ENCODE measurements around the gene NUP98. TPM values are rescaled to one million over a fixed set of nuclear protein-coding genes. Genes with fewer than 3 reads are reported as not detected.
A peak's percentile ranks its signal among the peaks of the same experiment; 100 is the strongest.

NUP98 gene
- total RNA-seq, 2 experiments from 2014 or later: 161 to 186 TPM

GRCh38 chr11:3827434-3828186, 30.3 kb upstream of the NUP98 start:
- CTCF ChIA-PET: interaction anchor here (2.4 kb wide), 1 partner anchor 14 kb away, joined by 9 read pairs; the partner anchor contains the start of gene RHOG

DNA sequence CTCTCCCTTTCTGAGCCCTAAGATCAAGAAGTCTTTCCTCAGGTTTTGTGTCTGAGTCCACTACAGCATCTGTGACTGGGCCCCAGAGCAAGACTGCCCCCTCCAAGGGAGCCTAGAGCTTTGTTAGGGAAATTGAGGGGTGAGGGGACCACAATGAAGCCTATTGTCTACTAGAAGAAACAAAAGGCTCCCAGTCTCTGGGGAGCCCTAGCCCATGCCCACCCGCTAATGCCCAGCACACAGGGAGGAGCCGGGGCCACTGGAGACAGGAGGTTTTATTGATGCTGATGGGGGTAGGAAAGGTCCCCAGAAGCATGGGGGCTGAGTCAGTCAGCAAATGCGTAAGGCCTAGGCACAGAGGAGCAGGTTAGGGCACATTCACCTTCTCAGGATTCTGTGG, 29.4 kb upstream of the NUP98 start:
- peaks cover 46% of the 10 kb centered on the region for H3K4me1 ChIP-seq (ENCODE audit: insufficient read depth, low read length)
- CTCF ChIA-PET: no interaction called here
- H3K27ac ChIP-seq (ENCODE audit: low read depth in 1 of 2, low read length in 2 of 2): peak overlapping the region in 1 of 2 donors; percentile 19
- peaks cover 54% of the 10 kb centered on the region for H3K4me1 Mint-ChIP-seq (ENCODE audit: low read depth)
- TF ChIP-seq, protein P1, sequence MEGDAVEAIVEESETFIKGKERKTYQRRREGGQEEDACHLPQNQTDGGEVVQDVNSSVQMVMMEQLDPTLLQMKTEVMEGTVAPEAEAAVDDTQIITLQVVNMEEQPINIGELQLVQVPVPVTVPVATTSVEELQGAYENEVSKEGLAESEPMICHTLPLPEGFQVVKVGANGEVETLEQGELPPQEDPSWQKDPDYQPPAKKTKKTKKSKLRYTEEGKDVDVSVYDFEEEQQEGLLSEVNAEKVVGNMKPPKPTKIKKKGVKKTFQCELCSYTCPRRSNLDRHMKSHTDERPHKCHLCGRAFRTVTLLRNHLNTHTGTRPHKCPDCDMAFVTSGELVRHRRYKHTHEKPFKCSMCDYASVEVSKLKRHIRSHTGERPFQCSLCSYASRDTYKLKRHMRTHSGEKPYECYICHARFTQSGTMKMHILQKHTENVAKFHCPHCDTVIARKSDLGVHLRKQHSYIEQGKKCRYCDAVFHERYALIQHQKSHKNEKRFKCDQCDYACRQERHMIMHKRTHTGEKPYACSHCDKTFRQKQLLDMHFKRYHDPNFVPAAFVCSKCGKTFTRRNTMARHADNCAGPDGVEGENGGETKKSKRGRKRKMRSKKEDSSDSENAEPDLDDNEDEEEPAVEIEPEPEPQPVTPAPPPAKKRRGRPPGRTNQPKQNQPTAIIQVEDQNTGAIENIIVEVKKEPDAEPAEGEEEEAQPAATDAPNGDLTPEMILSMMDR (IDR thresholded peaks at IDR 0.05): no peak
- POLR2A ChIA-PET: interaction anchor here (1.4 to 1.6 kb wide), 2 partner anchors 12 to 14 kb away, joined by 7 to 10 read pairs; partner anchors contain the start of gene RHOG
- no peaks in the 10 kb centered on the region for H3K9me3 ChIP-seq (ENCODE audit: control insufficient read depth in 1 of 2, insufficient read depth in 1 of 2, low read length in 2 of 2)
- H3K4me3 ChIP-seq (ENCODE audit: low read length): no peak overlapping the region
- ATAC-seq (ENCODE audit: poor library complexity) (no peak), DNase-seq (no peak)
- H3K27me3 ChIP-seq (ENCODE audit: control insufficient read depth in 1 of 2, insufficient read depth in 2 of 2, low read length in 2 of 2): no peaks in the 10 kb centered on the region
- H3K36me3 ChIP-seq (ENCODE audit: insufficient read depth, low read length): peaks cover 60% of the 10 kb centered on the region
- no peak overlapping the region for H3K4me3 Mint-ChIP-seq
- no peaks in the 10 kb centered on the region for H3K27me3 Mint-ChIP-seq
- H3K9me3 Mint-ChIP-seq: no peaks in the 10 kb centered on the region
- peaks cover 70% of the 10 kb centered on the region for H3K36me3 Mint-ChIP-seq (ENCODE audit: low read depth)
- intact Hi-C loops (cut with DNase I, micrococcal nuclease): no loop called here
- peak overlapping the region; percentile 77 for H3K27ac Mint-ChIP-seq

More at GRCh38 chr11:3827434-3828186, 30.3 kb upstream of the NUP98 start:
- peak overlapping the region; percentile 95 for H3K27ac Mint-ChIP-seq
- DNase-seq (peak in 1 of 14 experiments; percentile 21), ATAC-seq (ENCODE audit: poor library complexity) (no peak)
- H3K4me1 ChIP-seq (ENCODE audit: insufficient read depth, low read length): peaks cover 55% of the 10 kb centered on the region
- H3K27ac ChIP-seq (ENCODE audit: low read depth in 1 of 2, low read length in 2 of 2): peak overlapping the region in 1 of 2 donors; percentile 19
- no peaks in the 10 kb centered on the region for H3K27me3 ChIP-seq (ENCODE audit: control insufficient read depth in 1 of 2, insufficient read depth in 2 of 2, low read length in 2 of 2)
- peaks cover 65% of the 10 kb centered on the region for H3K36me3 ChIP-seq (ENCODE audit: insufficient read depth, low read length)
- POLR2A ChIA-PET: interaction anchor here (1.4 to 1.6 kb wide), 2 partner anchors 11 to 14 kb away, joined by 7 to 10 read pairs; partner anchors contain the start of gene RHOG
- TF ChIP-seq, protein P1 (IDR thresholded peaks at IDR 0.05): no peak
- H3K4me1 Mint-ChIP-seq (ENCODE audit: low read depth): peaks cover 63% of the 10 kb centered on the region
- no peak overlapping the region for H3K4me3 ChIP-seq (ENCODE audit: low read length)
- intact Hi-C loops (cut with DNase I, micrococcal nuclease): no loop called here
- H3K9me3 Mint-ChIP-seq: no peaks in the 10 kb centered on the region
- H3K27me3 Mint-ChIP-seq: no peaks in the 10 kb centered on the region
- H3K9me3 ChIP-seq (ENCODE audit: control insufficient read depth in 1 of 2, insufficient read depth in 1 of 2, low read length in 2 of 2): no peaks in the 10 kb centered on the region
- H3K36me3 Mint-ChIP-seq (ENCODE audit: low read depth): peaks cover 79% of the 10 kb centered on the region
- H3K4me3 Mint-ChIP-seq: no peak overlapping the region

- DNase-seq: peak in 1 of 14 experiments; percentile 16
- peak overlapping the region; percentile 77 for H3K27ac Mint-ChIP-seq
- no peak for ATAC-seq (ENCODE audit: poor library complexity)
- peaks cover 49% of the 10 kb centered on the region for H3K36me3 ChIP-seq (ENCODE audit: insufficient read depth, low read length)
- H3K27me3 ChIP-seq (ENCODE audit: control insufficient read depth in 1 of 2, insufficient read depth in 2 of 2, low read length in 2 of 2): no peaks in the 10 kb centered on the region
- ChIA-PET POLR2A (interaction anchor here (1.0 to 1.7 kb wide), 6 partner anchors 12 to 34 kb away, joined by 3 to 15 read pairs (median 6); partner anchors contain the start of gene RHOG), CTCF (interaction anchor here (0.6 to 2.1 kb wide), 11 partner anchors 8 to 247 kb away, joined by 3 to 10 read pairs (median 4); partner anchors contain the start of genes RHOG and STIM1)
- H3K4me1 ChIP-seq (ENCODE audit: insufficient read depth, low read length): peaks cover 35% of the 10 kb centered on the region
- H3K36me3 Mint-ChIP-seq (ENCODE audit: low read depth): peaks cover 59% of the 10 kb centered on the region
- H3K27me3 Mint-ChIP-seq: no peaks in the 10 kb centered on the region
- intact Hi-C loops (cut with DNase I, micrococcal nuclease): loop anchor here (1.0 to 2.0 kb wide), 2 partner anchors 13 to 243 kb away; no protein-coding TSS in a partner anchor
- TF ChIP-seq, protein P1 (IDR thresholded peaks at IDR 0.05): no peak
- no peak overlapping the region for H3K4me3 Mint-ChIP-seq
- no peak overlapping the region for H3K4me3 ChIP-seq (ENCODE audit: low read length)
- peak overlapping the region in 1 of 2 donors; percentile 4 for H3K27ac ChIP-seq (ENCODE audit: low read depth in 1 of 2, low read length in 2 of 2)
- no peaks in the 10 kb centered on the region for H3K9me3 Mint-ChIP-seq
- H3K9me3 ChIP-seq (ENCODE audit: control insufficient read depth in 1 of 2, insufficient read depth in 1 of 2, low read length in 2 of 2): no peaks in the 10 kb centered on the region
- peaks cover 43% of the 10 kb centered on the region for H3K4me1 Mint-ChIP-seq (ENCODE audit: low read depth)
These were observed 28.3 kb upstream of the NUP98 start for GRCh38 chr11:3825473-3826154.

Data from CD4-positive, alpha-beta T cell (primary cell).